ENCODE data around the gene TIGD7.

- TF ChIP-seq CTCF (IDR thresholded peaks at IDR 0.05): no peak
- no peak for TF ChIP-seq POLR2A (IDR thresholded peaks at IDR 0.05)
These were observed 30.3 kb downstream of the TIGD7 start for GRCh38 chr16:3274947-3275346.
